ENCODE results near the gene FAM241A.
A peak's percentile ranks its signal among the peaks of the same experiment; 100 is the strongest.

Gene FAM241A

DNA sequence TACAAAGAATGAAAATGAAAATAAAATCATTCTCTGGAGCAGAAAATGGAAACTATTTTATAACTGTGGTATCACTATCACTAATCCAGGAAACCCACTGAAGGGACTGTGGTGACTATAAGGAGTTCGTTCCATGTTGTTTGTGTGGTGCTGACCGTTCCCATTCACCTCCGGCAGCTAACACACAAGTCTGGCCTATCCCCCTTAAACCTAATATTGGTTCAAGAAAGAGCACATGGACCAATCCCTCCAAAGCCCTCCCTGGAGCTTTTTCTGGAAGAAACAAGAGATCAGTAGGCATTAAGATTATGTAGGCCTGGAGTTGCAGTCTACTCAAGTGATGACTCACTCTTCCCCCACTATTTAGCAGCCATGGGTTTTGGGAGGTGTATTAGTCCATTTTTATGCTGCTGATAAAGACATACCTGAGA is 25.9 kb upstream of the FAM241A start:
- TF ChIP-seq CTCF (conservative IDR thresholded peaks at IDR 0.05; ENCODE audit: control insufficient read depth, insufficient read depth, low read depth, low read length): no peak
- DNase-seq (ENCODE audit: low read depth): no peak
- no peak overlapping the region for H3K4me3 ChIP-seq (ENCODE audit: control insufficient read depth, low read depth, low read length)

- DNase-seq (ENCODE audit: low read depth): peak; percentile 16
- H3K4me3 ChIP-seq (ENCODE audit: control insufficient read depth, low read depth, low read length): no peak overlapping the region
- no peak for TF ChIP-seq CTCF (conservative IDR thresholded peaks at IDR 0.05; ENCODE audit: control insufficient read depth, insufficient read depth, low read depth, low read length)
These were observed 25.2 kb upstream of the FAM241A start for GRCh38 chr4:112120021-112120420.

- no peak overlapping the region for H3K4me3 ChIP-seq (ENCODE audit: control insufficient read depth, low read depth, low read length)
- TF ChIP-seq CTCF (conservative IDR thresholded peaks at IDR 0.05; ENCODE audit: control insufficient read depth, insufficient read depth, low read depth, low read length): no peak
- DNase-seq (ENCODE audit: low read depth): no peak
These were observed 19.8 kb upstream of the FAM241A start for GRCh38 chr4:112125416-112125815.

GRCh38 chr4:112127048-112127637 is 18.1 kb upstream of the FAM241A start:
- H3K4me3 ChIP-seq (ENCODE audit: control insufficient read depth, low read depth, low read length): no peak overlapping the region
- no peak for DNase-seq (ENCODE audit: low read depth)
- TF ChIP-seq CTCF (conservative IDR thresholded peaks at IDR 0.05; ENCODE audit: control insufficient read depth, insufficient read depth, low read depth, low read length): no peak

DNA sequence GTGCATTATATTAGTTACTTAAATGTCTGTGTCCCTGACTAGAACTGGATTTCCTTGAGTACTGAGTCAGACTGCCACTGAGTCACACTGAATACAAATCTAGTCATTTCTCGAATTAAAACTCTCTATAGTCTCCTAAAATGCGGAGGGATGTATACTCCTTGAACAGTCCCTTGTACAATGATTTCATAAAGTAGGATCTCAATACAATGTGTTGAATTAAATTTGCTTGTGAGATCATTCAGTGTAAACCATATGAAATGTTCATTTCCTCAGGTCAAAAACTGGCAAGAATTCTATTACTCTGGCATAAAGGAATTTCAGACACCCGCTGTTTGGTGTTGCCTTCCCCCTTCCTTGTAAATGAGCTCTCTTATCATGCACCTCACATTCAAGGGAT is 17.5 kb upstream of the FAM241A start:
- peak; percentile 57 for DNase-seq (ENCODE audit: low read depth)
- no peak for TF ChIP-seq CTCF (conservative IDR thresholded peaks at IDR 0.05; ENCODE audit: control insufficient read depth, insufficient read depth, low read depth, low read length)

DNA sequence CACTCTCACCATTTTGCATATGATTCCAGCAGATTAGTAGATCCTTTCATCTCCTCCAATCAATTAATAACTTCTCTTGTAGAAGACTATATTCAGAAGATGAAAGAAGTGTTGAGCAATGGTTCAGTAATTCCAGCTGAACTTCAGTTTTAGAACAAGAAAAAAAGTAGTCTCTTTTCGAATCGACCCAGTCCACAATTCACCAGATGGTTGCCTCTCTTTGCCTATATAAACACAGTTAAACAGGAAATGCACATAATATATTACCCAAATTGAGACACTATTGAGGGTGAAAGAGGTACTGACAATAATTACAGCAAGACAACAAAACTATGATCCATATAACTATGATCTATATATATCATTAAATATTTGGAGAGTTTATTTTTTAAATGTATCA is 16.8 kb upstream of the FAM241A start:
- DNase-seq (ENCODE audit: low read depth): no peak
- no peak overlapping the region for H3K4me3 ChIP-seq (ENCODE audit: control insufficient read depth, low read depth, low read length)
- TF ChIP-seq CTCF (conservative IDR thresholded peaks at IDR 0.05; ENCODE audit: control insufficient read depth, insufficient read depth, low read depth, low read length): no peak

More for the DNA sequence above, 17.5 kb upstream of the FAM241A start:
- H3K4me3 ChIP-seq (ENCODE audit: control insufficient read depth, low read depth, low read length): no peak overlapping the region

GRCh38 chr4:112130906-112131305 is 14.3 kb upstream of the FAM241A start:
- peak; percentile 26 for DNase-seq (ENCODE audit: low read depth)
- TF ChIP-seq CTCF (conservative IDR thresholded peaks at IDR 0.05; ENCODE audit: control insufficient read depth, insufficient read depth, low read depth, low read length): no peak
- no peak overlapping the region for H3K4me3 ChIP-seq (ENCODE audit: control insufficient read depth, low read depth, low read length)

Data from fibroblast of mammary gland (primary cell).